BLaER1 (cell line): ENCODE data around the gene SHPK.

Source experiments
- H3K27ac ChIP-seq: shearing (Covaris generic); formaldehyde crosslinking; 2 replicates; pipeline ENCODE4 v1.8.1; 2022
- H3K27me3 ChIP-seq: shearing (Covaris generic); formaldehyde crosslinking; 2 replicates; pipeline ENCODE4 v1.8.1; 2022
- H3K36me3 ChIP-seq: shearing (Covaris generic); formaldehyde crosslinking; 2 replicates; pipeline ENCODE4 v1.8.1; 2022
- H3K4me1 ChIP-seq: shearing (Covaris generic); formaldehyde crosslinking; 2 replicates; pipeline ENCODE4 v1.8.1; 2022
- H3K4me2 ChIP-seq: shearing (Covaris generic); formaldehyde crosslinking; 2 replicates; pipeline ENCODE4 v1.8.1; 2022
- H3K4me3 ChIP-seq: shearing (Covaris generic); formaldehyde crosslinking; 2 replicates; pipeline ENCODE4 v1.8.1; 2022
- H3K9ac ChIP-seq: shearing (Covaris generic); formaldehyde crosslinking; 2 replicates; pipeline ENCODE4 v1.8.1; 2022
- H3K9me3 ChIP-seq: shearing (Covaris generic); formaldehyde crosslinking; 2 replicates; pipeline ENCODE4 v1.8.1; 2022
- H4K20me1 ChIP-seq: shearing (Covaris generic); formaldehyde crosslinking; 2 replicates; pipeline ENCODE4 v1.8.1; 2022
- Cebpa-rat ChIP-seq: shearing (Covaris generic); IDR thresholded peaks from 2 replicates; pipeline ENCODE4 v1.8.1; 2022

The SHPK gene

DNA sequence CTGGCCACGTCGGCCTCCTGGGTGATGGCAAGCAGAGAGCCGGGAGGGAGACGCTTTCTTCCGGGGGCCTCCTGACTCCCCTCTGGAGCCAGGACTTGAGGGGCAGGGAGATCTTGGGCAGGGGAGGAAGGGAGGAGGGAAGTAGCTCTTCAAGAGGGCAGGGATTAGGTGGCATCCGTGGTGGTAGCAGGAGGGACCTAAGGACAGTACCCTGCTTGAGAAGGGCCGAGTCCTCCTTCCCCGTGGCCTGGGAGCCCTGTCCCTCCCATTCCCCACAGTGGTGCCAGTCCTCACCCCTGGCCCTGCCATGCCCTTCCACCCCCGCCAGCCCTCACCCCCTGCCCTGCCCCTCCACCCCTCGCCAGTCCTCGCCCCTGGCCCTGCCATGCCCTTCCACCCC is 19.7 kb upstream of the SHPK start:
- Histone ChIP-seq H3K4me1 (no peaks in the 10 kb centered on the region), H3K4me3 (no peak overlapping the region), H4K20me1 (no peaks in the 10 kb centered on the region), H3K9me3 (no peaks in the 10 kb centered on the region), H3K27ac (no peak overlapping the region), H3K4me2 (no peak overlapping the region), H3K27me3 (no peaks in the 10 kb centered on the region), H3K9ac (no peak overlapping the region), H3K36me3 (peaks cover 50% of the 10 kb centered on the region)
- TF ChIP-seq Cebpa-rat: no peak

- TF ChIP-seq Cebpa-rat: no peak
- H3K9ac ChIP-seq: peak overlapping the region; percentile 70
- peak overlapping the region; percentile 85 for H3K4me2 ChIP-seq
- no peaks in the 10 kb centered on the region for H3K27me3 ChIP-seq
- H3K4me1 ChIP-seq: peaks cover 46% of the 10 kb centered on the region
- H3K27ac ChIP-seq: peak overlapping the region; percentile 88
- H4K20me1 ChIP-seq: no peaks in the 10 kb centered on the region
- no peak overlapping the region for H3K4me3 ChIP-seq
- H3K9me3 ChIP-seq: no peaks in the 10 kb centered on the region
- peaks cover 30% of the 10 kb centered on the region for H3K36me3 ChIP-seq
These were observed 11.9 kb upstream of the SHPK start for GRCh38 chr17:3647769-3648555.

DNA sequence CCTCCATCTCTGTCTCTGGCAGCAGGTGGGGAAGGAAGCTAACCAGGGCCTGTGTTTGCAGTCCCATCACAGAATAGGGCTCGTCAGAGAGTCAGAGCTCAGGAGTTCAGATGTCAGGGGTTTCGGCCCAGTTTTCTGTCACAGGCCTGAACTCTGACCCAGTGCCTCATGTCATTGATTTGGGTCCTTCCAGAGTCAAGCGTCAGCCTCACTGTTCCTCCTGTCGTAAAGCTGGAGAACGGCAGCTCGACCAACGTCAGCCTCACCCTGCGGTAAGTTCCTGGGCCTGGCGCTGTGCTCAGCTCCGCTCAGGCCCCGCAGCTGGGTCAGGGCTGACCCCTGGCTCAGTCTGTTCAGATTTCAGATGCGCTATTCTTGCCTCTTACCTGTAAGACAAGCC is 11.2 kb upstream of the SHPK start:
- H3K4me3 ChIP-seq: no peak overlapping the region
- H3K4me2 ChIP-seq: peak overlapping the region; percentile 85
- H3K4me1 ChIP-seq: peaks cover 48% of the 10 kb centered on the region
- TF ChIP-seq Cebpa-rat: no peak
- peaks cover 26% of the 10 kb centered on the region for H3K36me3 ChIP-seq
- H3K27me3 ChIP-seq: no peaks in the 10 kb centered on the region
- no peaks in the 10 kb centered on the region for H4K20me1 ChIP-seq
- no peaks in the 10 kb centered on the region for H3K9me3 ChIP-seq
- H3K27ac ChIP-seq: peak overlapping the region; percentile 88
- H3K9ac ChIP-seq: peak overlapping the region; percentile 70

- H3K4me2 ChIP-seq: peak overlapping the region; percentile 85
These were observed 9.3 kb upstream of the SHPK start for GRCh38 chr17:3645310-3645709.

GRCh38 chr17:3643889-3644349 is 7.9 kb upstream of the SHPK start:
- Histone ChIP-seq H3K9me3 (no peaks in the 10 kb centered on the region), H3K36me3 (peaks cover 15% of the 10 kb centered on the region), H3K4me2 (no peak overlapping the region; the same call in 1 of the 2 replicates), H3K4me1 (peaks cover 81% of the 10 kb centered on the region), H3K27ac (no peak overlapping the region), H3K4me3 (no peak overlapping the region), H4K20me1 (no peaks in the 10 kb centered on the region), H3K9ac (no peak overlapping the region), H3K27me3 (no peaks in the 10 kb centered on the region)
- no peak for TF ChIP-seq Cebpa-rat

More at GRCh38 chr17:3645310-3645709, 9.3 kb upstream of the SHPK start:
- Histone ChIP-seq H3K27ac (peak overlapping the region; percentile 88), H4K20me1 (no peaks in the 10 kb centered on the region), H3K4me1 (peaks cover 67% of the 10 kb centered on the region), H3K9me3 (no peaks in the 10 kb centered on the region), H3K4me3 (no peak overlapping the region), H3K36me3 (peaks cover 23% of the 10 kb centered on the region), H3K27me3 (no peaks in the 10 kb centered on the region), H3K9ac (peak overlapping the region; percentile 29; the same call in 1 of the 2 replicates)
- no peak for TF ChIP-seq Cebpa-rat

DNA sequence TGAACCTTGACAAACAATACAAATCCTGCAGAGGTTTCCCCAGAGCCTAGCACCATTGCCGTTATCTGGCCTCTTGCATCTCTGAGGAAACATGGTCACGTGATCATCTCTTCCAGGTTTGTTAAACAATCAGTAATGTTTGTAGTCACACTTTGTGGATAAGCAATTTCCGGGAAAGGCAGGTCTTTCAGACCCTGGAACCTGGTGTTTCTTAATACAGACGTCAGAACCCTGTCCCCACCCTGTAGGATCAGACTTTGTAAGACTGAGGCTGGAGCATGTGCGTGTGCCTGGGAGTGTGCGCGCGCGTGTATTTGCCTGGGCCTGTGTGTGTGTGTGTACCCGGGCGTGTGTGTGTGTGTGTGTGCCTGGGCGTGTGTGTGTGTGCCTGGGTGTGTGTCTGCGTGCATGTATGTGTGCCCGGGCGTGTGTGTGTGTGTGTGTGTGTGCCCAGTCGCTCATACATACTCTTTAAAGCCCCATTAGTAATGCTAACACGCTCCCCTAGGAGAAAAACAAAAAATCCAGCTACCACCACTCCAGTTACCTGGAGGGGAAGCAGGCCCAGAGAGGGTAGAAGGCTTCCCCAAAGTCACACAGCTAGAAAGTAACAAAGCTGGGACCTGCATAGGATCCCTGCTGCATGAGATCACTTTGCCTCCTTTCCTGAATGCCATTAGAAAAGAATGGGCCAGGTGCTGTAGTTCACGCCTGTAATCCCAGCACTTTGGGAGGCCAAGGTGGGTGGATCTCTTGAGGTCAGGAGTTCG is 5.9 kb upstream of the SHPK start:
- no peaks in the 10 kb centered on the region for H3K9me3 ChIP-seq
- H4K20me1 ChIP-seq: no peaks in the 10 kb centered on the region
- peak overlapping the region; percentile 76 for H3K4me2 ChIP-seq
- H3K36me3 ChIP-seq: 0 out of 2 replicates have a peak, but pooled peaks cover 8% of the 10 kb centered on the region
- no peaks in the 10 kb centered on the region for H3K27me3 ChIP-seq
- H3K27ac ChIP-seq: peak overlapping the region; percentile 88
- H3K4me3 ChIP-seq: no peak overlapping the region
- H3K4me1 ChIP-seq: peaks cover 89% of the 10 kb centered on the region
- H3K9ac ChIP-seq: no peak overlapping the region
- no peak for TF ChIP-seq Cebpa-rat

GRCh38 chr17:3641014-3641413 is 5.0 kb upstream of the SHPK start:
- no peaks in the 10 kb centered on the region for H3K27me3 ChIP-seq
- H3K4me2 ChIP-seq: peak overlapping the region; percentile 76
- no peaks in the 10 kb centered on the region for H4K20me1 ChIP-seq
- peak overlapping the region; percentile 88 for H3K27ac ChIP-seq
- TF ChIP-seq Cebpa-rat: no peak
- peaks cover 80% of the 10 kb centered on the region for H3K4me1 ChIP-seq
- 0 out of 2 replicates have a peak, but pooled peaks cover 8% of the 10 kb centered on the region for H3K36me3 ChIP-seq
- H3K4me3 ChIP-seq: peak overlapping the region; percentile 19; the same call in 1 of the 2 replicates
- H3K9me3 ChIP-seq: no peaks in the 10 kb centered on the region
- peak overlapping the region; percentile 73 for H3K9ac ChIP-seq

DNA sequence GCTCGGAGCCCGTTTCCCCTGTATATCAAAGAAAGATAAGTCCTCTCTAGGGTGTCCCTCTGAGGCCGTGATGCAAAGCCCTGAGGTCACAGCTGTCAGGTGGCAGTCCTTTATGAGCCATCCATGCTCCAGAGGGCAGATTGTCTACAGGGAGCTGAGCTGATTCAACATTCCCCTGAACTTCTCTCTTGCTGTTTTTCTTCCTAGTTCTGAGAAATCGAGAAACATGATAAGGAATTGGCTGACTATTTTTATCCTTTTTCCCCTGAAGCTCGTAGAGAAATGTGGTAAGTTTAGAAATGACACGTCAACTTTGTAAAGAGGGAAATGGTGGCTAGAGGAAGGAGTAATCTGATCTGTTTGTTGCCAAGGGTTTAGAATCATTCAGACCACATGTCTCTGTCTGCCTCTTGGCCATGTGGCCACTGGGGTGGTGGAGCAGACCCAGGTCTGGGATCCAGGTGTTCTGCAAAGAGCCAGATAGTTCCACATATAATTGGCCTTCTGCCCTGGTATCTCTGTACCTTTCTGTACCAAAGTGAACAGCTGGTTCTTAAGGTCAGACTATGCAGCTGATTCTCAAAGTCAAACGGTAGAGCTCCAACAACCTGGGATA is 4.0 kb upstream of the SHPK start:
- peak overlapping the region; percentile 88 for H3K27ac ChIP-seq
- peak overlapping the region; percentile 76 for H3K4me2 ChIP-seq

GRCh38 chr17:3636908-3637373 is 891 bp upstream of the SHPK start:
- H3K27ac ChIP-seq: peak overlapping the region; percentile 99
- 0 out of 2 replicates have a peak, but pooled peaks cover 6% of the 10 kb centered on the region for H4K20me1 ChIP-seq
- H3K4me2 ChIP-seq: peak overlapping the region; percentile 96
- no peaks in the 10 kb centered on the region for H3K9me3 ChIP-seq
- peak overlapping the region; percentile 87 for H3K4me3 ChIP-seq
- H3K4me1 ChIP-seq: peaks cover 72% of the 10 kb centered on the region
- H3K36me3 ChIP-seq: peaks cover 15% of the 10 kb centered on the region
- TF ChIP-seq Cebpa-rat: no peak
- H3K9ac ChIP-seq: peak overlapping the region; percentile 98
- no peaks in the 10 kb centered on the region for H3K27me3 ChIP-seq

More for the DNA sequence above, 4.0 kb upstream of the SHPK start:
- H3K4me3 ChIP-seq: peak overlapping the region; percentile 19
- no peaks in the 10 kb centered on the region for H3K27me3 ChIP-seq
- no peak for TF ChIP-seq Cebpa-rat
- 0 out of 2 replicates have a peak, but pooled peaks cover 8% of the 10 kb centered on the region for H3K36me3 ChIP-seq
- no peaks in the 10 kb centered on the region for H4K20me1 ChIP-seq
- H3K4me1 ChIP-seq: peaks cover 76% of the 10 kb centered on the region
- H3K9me3 ChIP-seq: no peaks in the 10 kb centered on the region
- H3K9ac ChIP-seq: peak overlapping the region; percentile 73
